Aorta (tissue), 5 donors: ENCODE measurements around the gene VSX1. TPM values are rescaled to one million over a fixed set of nuclear protein-coding genes. Genes with fewer than 3 reads are reported as not detected.
A peak's percentile ranks its signal among the peaks of the same experiment; 100 is the strongest.

Source experiments
- ATAC-seq: fragments of 200-7000 bp; cut with Tn5 transposase; one replicate; pipeline ENCODE4 v1.9.1; 2022; ENCODE audit warnings: moderate library complexity; ENCODE audit not compliant: low FRiP score
- DNase-seq, 2 donors: peaks; one replicate each; pipeline ENCODE4 v3.0.0-alpha.2; 2020
- H3K27ac ChIP-seq, 2 donors: one replicate each; pipeline ENCODE4 v1.5.1; 2013; ENCODE audit warnings: low read length in 2 of 2, mild to moderate bottlenecking in 2 of 2, moderate library complexity in 2 of 2, control low read depth in 1 of 2, inconsistent platforms in 1 of 2, low read depth in 1 of 2
- H3K27me3 ChIP-seq, 2 donors: one replicate each; pipeline ENCODE4 v1.6.1; 2013; ENCODE audit warnings: control low read depth in 1 of 2, low read length in 1 of 2, mild to moderate bottlenecking in 1 of 2, moderate library complexity in 1 of 2; ENCODE audit not compliant: insufficient read depth in 2 of 2, control insufficient read depth in 1 of 2
- H3K36me3 ChIP-seq, 2 donors: one replicate each; pipeline ENCODE4 v1.6.1; 2013; ENCODE audit warnings: control low read depth in 1 of 2, low read length in 1 of 2, mild to moderate bottlenecking in 1 of 2; ENCODE audit not compliant: insufficient read depth in 2 of 2, control insufficient read depth in 1 of 2
- H3K4me1 ChIP-seq, 2 donors: one replicate each; pipeline ENCODE4 v1.6.1; 2013; ENCODE audit warnings: low read length in 2 of 2, control low read depth in 1 of 2, mild to moderate bottlenecking in 1 of 2, moderate library complexity in 1 of 2; ENCODE audit not compliant: insufficient read depth in 2 of 2, control insufficient read depth in 1 of 2
- H3K4me3 ChIP-seq, 2 donors: one replicate each; pipeline ENCODE4 v1.5.1; 2013; ENCODE audit warnings: low read length in 2 of 2, control low read depth in 1 of 2, mild to moderate bottlenecking in 1 of 2
- H3K9me3 ChIP-seq: one replicate; pipeline ENCODE4 v1.6.1; 2013; ENCODE audit warnings: mild to moderate bottlenecking, low read length; ENCODE audit not compliant: control insufficient read depth
- WGBS, 2 donors: extraction: QIAGEN DNeasy Blood & Tissue Kit; methylation state at CpG; one replicate each; pipeline ENCODE4 v1.1.7; 2013; 5-methylcytosine and 5-hydroxymethylcytosine counted together
- intact Hi-C, 2 donors: fragments of 100-400 bp; cut with DNase I; formaldehyde crosslinking; loops; one replicate each; pipeline versions ENCODE4 v1.14.2 to v1.15.0; 2022
- polyA plus RNA-seq, 2 donors: library from polyadenylated mRNA; stranded (reverse); fragments of 200-250 nt; gene quantifications; one replicate each; pipeline ENCODE4 v1.2.3, GENCODE V29; 2013
- total RNA-seq, 2 donors: library from RNA; stranded (reverse); fragmentation: NEBNext Ultra II Directional; extraction: Animal tissue kit (Norgen Biotek cat#: 25700); gene quantifications; one replicate each; pipeline ENCODE4 v1.2.1, GENCODE V29; 2021
- donor health status: healthy with polysubstance abuse.
- donor health status: Bipolar disorder and iron deficiency.
- donor health status: DM: no; HTN: no; CAD: no.
- donor health status: DM: no; HTN: no; CAD: no.
- donor health status: DM: yes; HTN: yes; CAD: no.

Gene VSX1
- total and polyA plus RNA-seq, 4 donors = not detected

- Histone ChIP-seq H3K4me1 (no peaks in the 10 kb centered on the region), H3K9me3 (no peaks in the 10 kb centered on the region), H3K27ac (no peak overlapping the region), H3K4me3 (no peak overlapping the region), H3K36me3 (no peaks in the 10 kb centered on the region), H3K27me3 (no peaks in the 10 kb centered on the region)
- intact Hi-C loops = loop anchor here (1.0 to 10.0 kb wide), 5 partner anchors 69 to 330 kb away; partner anchors contain the start of gene ABHD12 (in 1 of the 2)
- no peak for ATAC-seq
- 18 to 23% methylated on average over 4 of the region's 4 CpGs for WGBS, 2 donors
- DNase-seq = no peak
These were observed 17.3 kb downstream of the VSX1 start for GRCh38 chr20:25064561-25065071.

GRCh38 chr20:25063981-25064380 is 18.0 kb downstream of the VSX1 start:
- ATAC-seq (no peak), DNase-seq (no peak)
- WGBS, 2 donors = 91 to 94% methylated on average over 2 of the region's 2 CpGs
- intact Hi-C loops = loop anchor here in 1 of 2 donors (2.0 to 10.0 kb wide), 2 partner anchors 115 to 331 kb away; partner anchors contain the start of gene ABHD12
- H3K4me1 ChIP-seq = no peaks in the 10 kb centered on the region
- no peaks in the 10 kb centered on the region for H3K27me3 ChIP-seq
- H3K9me3 ChIP-seq = no peaks in the 10 kb centered on the region
- H3K36me3 ChIP-seq = no peaks in the 10 kb centered on the region
- H3K4me3 ChIP-seq = no peak overlapping the region
- no peak overlapping the region for H3K27ac ChIP-seq

GRCh38 chr20:25063546-25063945 is 18.4 kb downstream of the VSX1 start:
- intact Hi-C loops = loop anchor here in 1 of 2 donors (10.0 kb wide), 1 partner anchor 331 kb away; the partner anchor contains the start of gene ABHD12
- ATAC-seq (no peak), DNase-seq (peak in 1 of 2 donors; percentile 55)
- H3K27me3 ChIP-seq = no peaks in the 10 kb centered on the region
- no peaks in the 10 kb centered on the region for H3K4me1 ChIP-seq
- WGBS, 2 donors = 89% methylated on average over 11 of the region's 11 CpGs
- H3K27ac ChIP-seq = no peak overlapping the region
- no peak overlapping the region for H3K4me3 ChIP-seq
- no peaks in the 10 kb centered on the region for H3K36me3 ChIP-seq
- H3K9me3 ChIP-seq = no peaks in the 10 kb centered on the region

- Histone ChIP-seq H3K27ac (no peak overlapping the region), H3K4me1 (no peaks in the 10 kb centered on the region), H3K27me3 (no peaks in the 10 kb centered on the region), H3K9me3 (no peaks in the 10 kb centered on the region), H3K36me3 (no peaks in the 10 kb centered on the region), H3K4me3 (no peak overlapping the region)
- DNase-seq = no peak
- intact Hi-C loops = loop anchor here in 1 of 2 donors (10.0 kb wide), 1 partner anchor 332 kb away; the partner anchor contains the start of gene ABHD12
- 90 to 95% methylated on average over 7 of the region's 7 CpGs for WGBS, 2 donors
- ATAC-seq = no peak
These were observed 19.1 kb downstream of the VSX1 start for GRCh38 chr20:25062841-25063240.

- Histone ChIP-seq H3K4me3 (no peak overlapping the region), H3K36me3 (no peaks in the 10 kb centered on the region), H3K27ac (no peak overlapping the region), H3K27me3 (no peaks in the 10 kb centered on the region), H3K9me3 (no peaks in the 10 kb centered on the region), H3K4me1 (no peaks in the 10 kb centered on the region)
- ATAC-seq = no peak
- peak in 1 of 2 donors; percentile 51 for DNase-seq
- 93 to 95% methylated on average over 15 of the region's 15 CpGs for WGBS, 2 donors
- intact Hi-C loops = loop anchor here in 1 of 2 donors (10.0 kb wide), 1 partner anchor 333 kb away; the partner anchor contains the start of gene ABHD12
These were observed 20.0 kb downstream of the VSX1 start for GRCh38 chr20:25061821-25062530.

GRCh38 chr20:25061103-25061799 is 20.7 kb downstream of the VSX1 start:
- Histone ChIP-seq H3K27ac (no peak overlapping the region), H3K4me1 (no peaks in the 10 kb centered on the region), H3K9me3 (no peaks in the 10 kb centered on the region), H3K27me3 (no peaks in the 10 kb centered on the region), H3K36me3 (no peaks in the 10 kb centered on the region), H3K4me3 (no peak overlapping the region)
- peak in 1 of 2 donors; percentile 61 for DNase-seq
- intact Hi-C loops = loop anchor here in 1 of 2 donors (10.0 kb wide), 1 partner anchor 334 kb away; the partner anchor contains the start of gene ABHD12
- 88 to 96% methylated on average over 7 of the region's 7 CpGs for WGBS, 2 donors
- ATAC-seq = no peak

- no peak overlapping the region for H3K27ac ChIP-seq
- intact Hi-C loops = loop anchor here in 1 of 2 donors (10.0 kb wide), 1 partner anchor 335 kb away; the partner anchor contains the start of gene ABHD12
- peaks cover 1 to 4% of the 10 kb centered on the region in 2 donors for H3K4me1 ChIP-seq
- H3K4me3 ChIP-seq = no peak overlapping the region
- no peak for DNase-seq
- 86 to 93% methylated on average over 8 of the region's 8 CpGs for WGBS, 2 donors
- ATAC-seq = no peak
- H3K27me3 ChIP-seq = no peaks in the 10 kb centered on the region
- no peaks in the 10 kb centered on the region for H3K36me3 ChIP-seq
- H3K9me3 ChIP-seq = no peaks in the 10 kb centered on the region
These were observed 22.0 kb downstream of the VSX1 start for GRCh38 chr20:25059866-25060465.
